GM08714 (cell line): Measurements from ENCODE around the gene ZNF366.

Experiments used
- H3K4me3 ChIP-seq: fragments of 200-500 bp; sonication (Bioruptor generic); 2 replicates; pipeline ENCODE4 v1.5.1; 2014; ENCODE audit warnings: mild to moderate bottlenecking, low read length, inconsistent platforms
- ZNF274 ChIP-seq: IDR thresholded peaks from 2 replicates; pipeline ENCODE4 v1.6.1; 2012; ENCODE audit warnings: mild to moderate bottlenecking, low read depth, low read length

The ZNF366 gene

GRCh38 chr5:72488756-72489155 lies 18.5 kb downstream of the ZNF366 start:
- H3K4me3 ChIP-seq: no peak overlapping the region
- TF ChIP-seq ZNF274: no peak

- no peak overlapping the region for H3K4me3 ChIP-seq
- no peak for TF ChIP-seq ZNF274
These were observed 20.0 kb downstream of the ZNF366 start for GRCh38 chr5:72487177-72487576.

GRCh38 chr5:72486371-72486770 lies 20.8 kb downstream of the ZNF366 start:
- H3K4me3 ChIP-seq: no peak overlapping the region
- TF ChIP-seq ZNF274: no peak

- no peak for TF ChIP-seq ZNF274
- H3K4me3 ChIP-seq: no peak overlapping the region
These were observed 21.7 kb downstream of the ZNF366 start for GRCh38 chr5:72485430-72485974.

- no peak for TF ChIP-seq ZNF274
These were observed 25.2 kb downstream of the ZNF366 start for GRCh38 chr5:72482046-72482445.

GRCh38 chr5:72480841-72481240 lies 26.4 kb downstream of the ZNF366 start:
- H3K4me3 ChIP-seq: no peak overlapping the region
- TF ChIP-seq ZNF274: no peak

More at GRCh38 chr5:72482046-72482445, 25.2 kb downstream of the ZNF366 start:
- H3K4me3 ChIP-seq: no peak overlapping the region

GRCh38 chr5:72479921-72480320 lies 27.3 kb downstream of the ZNF366 start:
- no peak for TF ChIP-seq ZNF274
- no peak overlapping the region for H3K4me3 ChIP-seq

- no peak for TF ChIP-seq ZNF274
- H3K4me3 ChIP-seq: no peak overlapping the region
These were observed 28.5 kb downstream of the ZNF366 start for GRCh38 chr5:72478684-72479083.

- no peak for TF ChIP-seq ZNF274
These were observed 28.9 kb downstream of the ZNF366 start for GRCh38 chr5:72478276-72478675.

GRCh38 chr5:72477644-72478043 lies 29.6 kb downstream of the ZNF366 start:
- no peak overlapping the region for H3K4me3 ChIP-seq
- TF ChIP-seq ZNF274: no peak

More at GRCh38 chr5:72478276-72478675, 28.9 kb downstream of the ZNF366 start:
- no peak overlapping the region for H3K4me3 ChIP-seq

- no peak for TF ChIP-seq ZNF274
- no peak overlapping the region for H3K4me3 ChIP-seq
These were observed 30.0 kb downstream of the ZNF366 start for GRCh38 chr5:72477176-72477575.

GRCh38 chr5:72476721-72477120 lies 30.5 kb downstream of the ZNF366 start:
- no peak for TF ChIP-seq ZNF274
- no peak overlapping the region for H3K4me3 ChIP-seq

GRCh38 chr5:72476275-72476674 lies 30.9 kb downstream of the ZNF366 start:
- no peak for TF ChIP-seq ZNF274
- H3K4me3 ChIP-seq: no peak overlapping the region

- H3K4me3 ChIP-seq: no peak overlapping the region
- TF ChIP-seq ZNF274: no peak
These were observed 32.7 kb downstream of the ZNF366 start for GRCh38 chr5:72474516-72474915.

GRCh38 chr5:72474046-72474500 lies 33.1 kb downstream of the ZNF366 start:
- no peak for TF ChIP-seq ZNF274
- H3K4me3 ChIP-seq: no peak overlapping the region
